Stimulated activated CD8-positive, alpha-beta memory T cell treated with anti-CD3 and anti-CD28 coated beads, Interleukin-15, amount 100 ng/mL, for 48 hours (primary cell): ENCODE measurements around the gene COMT.

Experiments used
- DNase-seq, 2 donors: peaks; one replicate each; pipeline ENCODE4 v3.0.0-alpha.2; 2020; ENCODE audit warnings: low read depth in 2 of 2

COMT gene

GRCh38 chr22:19958083-19959042 is 16.8 kb downstream of the COMT start:
- DNase-seq, result no peak

- no peak for DNase-seq
These were observed 17.5 kb downstream of the COMT start for GRCh38 chr22:19959043-19959586.

GRCh38 chr22:19959587-19960490 is 18.3 kb downstream of the COMT start:
- DNase-seq, result no peak

GRCh38 chr22:19960491-19961200 is 19.1 kb downstream of the COMT start:
- no peak for DNase-seq

GRCh38 chr22:19961201-19961580 is 19.6 kb downstream of the COMT start:
- DNase-seq, result no peak

- DNase-seq, result no peak
These were observed 20.3 kb downstream of the COMT start for GRCh38 chr22:19961868-19962245.

GRCh38 chr22:19962246-19962908 is 20.8 kb downstream of the COMT start:
- peak; percentile 61 to 63 for DNase-seq

- DNase-seq, result peak in 1 of 2 donors; percentile 59
These were observed 21.6 kb downstream of the COMT start for GRCh38 chr22:19962909-19963806.

GRCh38 chr22:19963863-19964642 is 22.5 kb downstream of the COMT start:
- no peak for DNase-seq

- no peak for DNase-seq
These were observed 23.3 kb downstream of the COMT start for GRCh38 chr22:19964701-19965386.

- DNase-seq, result no peak
These were observed 24.5 kb downstream of the COMT start for GRCh38 chr22:19965771-19966709.

- DNase-seq, result no peak
These were observed 25.6 kb downstream of the COMT start for GRCh38 chr22:19966908-19967750.

GRCh38 chr22:19967850-19968449 is 26.4 kb downstream of the COMT start:
- DNase-seq, result no peak

GRCh38 chr22:19968450-19968891 is 26.9 kb downstream of the COMT start:
- no peak for DNase-seq

GRCh38 chr22:19969141-19969928 is 27.8 kb downstream of the COMT start:
- no peak for DNase-seq
